Liver (tissue), 3 donors: ENCODE data around the gene TMEM212.
"Not testable (repeated sequence)": the region's sequence is repeated elsewhere in the genome, so short reads cannot be mapped to it uniquely, and the experiment has no call there.

Experiments
- CTCF ChIP-seq: fragments of 150-350 bp; IDR thresholded peaks from 2 replicates; pipeline ENCODE4 v1.5.1; 2017; ENCODE audit warnings: improper control_type of control experiment, low read depth, low read length; ENCODE audit not compliant: missing input control
- EGR1 ChIP-seq, 2 donors: IDR thresholded peaks; 2 replicates each; pipeline ENCODE4 v1.6.1; 2016 to 2018; ENCODE audit warnings: antibody characterized with exemption in 2 of 2, low read depth in 2 of 2
- GABPA ChIP-seq, 2 donors: IDR thresholded peaks in 1 of 2; conservative IDR thresholded peaks in 1 of 2; 2 replicates each; pipeline ENCODE4 v1.6.1; 2016; ENCODE audit warnings: antibody characterized with exemption in 2 of 2, mild to moderate bottlenecking in 1 of 2, moderate library complexity in 1 of 2
- HNF4G ChIP-seq: IDR thresholded peaks from 2 replicates; pipeline ENCODE4 v1.6.1; 2016; ENCODE audit warnings: antibody characterized with exemption
- JUND ChIP-seq, 2 donors: IDR thresholded peaks; 2 replicates each; pipeline ENCODE4 v1.6.1; 2016; ENCODE audit warnings: antibody characterized with exemption in 2 of 2
- MAX ChIP-seq: IDR thresholded peaks from 2 replicates; pipeline ENCODE4 v1.6.1; 2016; ENCODE audit warnings: antibody characterized with exemption
- RAD21 ChIP-seq, 2 donors: IDR thresholded peaks; 2 replicates each; pipeline ENCODE4 v1.6.1; 2016; ENCODE audit warnings: antibody characterized with exemption in 2 of 2, mild to moderate bottlenecking in 2 of 2
- REST ChIP-seq: IDR thresholded peaks from 2 replicates; pipeline ENCODE4 v1.6.1; 2016; ENCODE audit warnings: antibody characterized with exemption, mild to moderate bottlenecking
- RXRA ChIP-seq, 2 donors: IDR thresholded peaks; 2 replicates each; pipeline ENCODE4 v1.6.1; 2017 to 2018; ENCODE audit warnings: antibody characterized with exemption in 2 of 2, mild to moderate bottlenecking in 1 of 2
- SP1 ChIP-seq: IDR thresholded peaks from 2 replicates; pipeline ENCODE4 v1.6.1; 2018; ENCODE audit warnings: antibody characterized with exemption, mild to moderate bottlenecking
- TAF1 ChIP-seq: conservative IDR thresholded peaks from 2 replicates; pipeline ENCODE4 v1.6.1; 2016; ENCODE audit warnings: antibody characterized with exemption, mild to moderate bottlenecking
- YY1 ChIP-seq: IDR thresholded peaks from 2 replicates; pipeline ENCODE4 v1.6.1; 2016; ENCODE audit warnings: antibody characterized with exemption, mild to moderate bottlenecking
- ZBTB33 ChIP-seq: IDR thresholded peaks from 2 replicates; pipeline ENCODE4 v1.6.1; 2016; ENCODE audit warnings: antibody characterized with exemption
- donor health status: healthy.
- donor health status: healthy.

- not testable (repeated sequence) for TF ChIP-seq MAX; CTCF; TAF1; RAD21 (IDR thresholded peaks at IDR 0.05); ZBTB33; YY1; RXRA (IDR thresholded peaks at IDR 0.05); SP1; JUND (IDR thresholded peaks at IDR 0.05); REST; GABPA (IDR thresholded peaks at IDR 0.05 in 1 of 2, conservative IDR thresholded peaks at IDR 0.05 in 1 of 2); HNF4G; EGR1 (IDR thresholded peaks at IDR 0.05; ENCODE audit: low read depth in 2 of 2)
These were observed 63.4 kb downstream of the TMEM212 start for GRCh38 chr3:171906503-171906902.
